Testis (tissue), 3 donors: ENCODE measurements around the gene HEG1. TPM values are rescaled to one million over a fixed set of nuclear protein-coding genes. Genes with fewer than 3 reads are reported as not detected.

Experiments
- DNase-seq: peaks from one replicate; pipeline ENCODE4 v3.0.0-alpha.2; 2019
- H3K27ac ChIP-seq, 2 donors: fragments of 200-600 bp; sonication (generic); one replicate each; pipeline ENCODE4 v1.5.1; 2019
- H3K27me3 ChIP-seq: fragments of 200-600 bp; sonication (generic); one replicate; pipeline ENCODE4 v1.5.1; 2019
- H3K36me3 ChIP-seq: fragments of 200-600 bp; sonication (generic); one replicate; pipeline ENCODE4 v1.5.1; 2017; ENCODE audit warnings: low read depth; ENCODE audit errors: missing control alignments
- H3K4me1 ChIP-seq: fragments of 200-600 bp; sonication (generic); one replicate; pipeline ENCODE4 v1.5.1; 2019
- H3K4me3 ChIP-seq, 2 donors: fragments of 200-600 bp; sonication (generic); one replicate each; pipeline ENCODE4 v1.5.1; 2017 to 2019
- H3K9me3 ChIP-seq: fragments of 200-600 bp; sonication (generic); one replicate; pipeline ENCODE4 v1.5.1; 2017
- CTCF ChIP-seq, 3 experiments: fragments of 450-650 bp in 2 of 3; fragments of 200-600 bp in 1 of 3; sonication (generic) in 1 of 3; IDR thresholded peaks; one replicate each; pipeline ENCODE4 v1.5.1; 2016 to 2019; ENCODE audit warnings: antibody characterized with exemption in 3 of 3, mild to moderate bottlenecking in 2 of 3, moderate library complexity in 1 of 3
- POLR2A ChIP-seq: fragments of 450-650 bp; IDR thresholded peaks from one replicate; pipeline ENCODE4 v1.6.1; 2017; ENCODE audit warnings: antibody characterized with exemption, mild to moderate bottlenecking, moderate library complexity
- WGBS, 2 donors: methylation state at CpG; one replicate each; pipeline ENCODE4 v1.1.5; 2018; 5-methylcytosine and 5-hydroxymethylcytosine counted together
- intact Hi-C: fragments of 100-400 bp; cut with DNase I; formaldehyde crosslinking; loops from one replicate; pipeline ENCODE4 v1.15.1; 2023; ENCODE audit warnings: low total_unique reads
- polyA plus RNA-seq: library from polyadenylated mRNA; stranded (reverse); fragments of 350-450 nt; fragmentation: Illumina TruSeq; extraction: RNeasy Lipid Tissue Mini Kit (QIAGEN cat#74804); gene quantifications from one replicate; pipeline ENCODE4 v1.2.3, GENCODE V29; 2014; ENCODE audit warnings: low read depth, low replicate concordance; ENCODE audit not compliant: insufficient read depth
- total RNA-seq, 2 donors: library from RNA; depleted of rRNA; stranded (reverse); fragments of >200 nt; gene quantifications; one replicate each; pipeline ENCODE4 v1.2.3, GENCODE V29; 2016

The HEG1 gene
- total and polyA plus RNA-seq, 3 donors from 2014 or later = 50.3 to 160 (median 120) TPM

GRCh38 chr3:125032100-125032643, 23.6 kb downstream of the HEG1 start:
- Histone ChIP-seq H3K36me3 (no peaks in the 10 kb centered on the region), H3K27ac (no peak overlapping the region), H3K4me1 (peaks cover 6% of the 10 kb centered on the region), H3K27me3 (no peaks in the 10 kb centered on the region), H3K9me3 (no peaks in the 10 kb centered on the region), H3K4me3 (no peak overlapping the region)
- intact Hi-C loops = no loop called here
- no peak for TF ChIP-seq CTCF (IDR thresholded peaks at IDR 0.05)
- TF ChIP-seq POLR2A = no peak
- WGBS, 2 donors = 41 to 68% methylated on average over 4 to 5 of the region's 5 CpGs
- no peak for DNase-seq

DNA sequence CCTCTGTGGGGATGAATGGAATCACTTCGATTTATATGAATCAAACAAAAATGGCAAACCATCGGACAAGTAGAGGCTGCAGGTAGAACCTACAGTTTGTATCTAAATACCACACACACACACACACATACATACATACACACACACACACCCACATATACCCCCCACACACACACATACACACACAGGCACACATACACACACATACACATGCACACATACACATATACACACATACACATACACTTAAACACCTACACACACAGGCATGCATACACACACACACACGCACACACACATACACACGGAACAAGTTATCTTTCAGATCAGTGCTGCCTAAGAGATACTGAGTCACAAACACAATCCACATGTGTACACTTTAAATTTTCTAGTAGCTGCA, 24.3 kb downstream of the HEG1 start:
- DNase-seq = no peak
- H3K9me3 ChIP-seq = no peaks in the 10 kb centered on the region
- H3K4me3 ChIP-seq = no peak overlapping the region
- intact Hi-C loops = no loop called here
- no peaks in the 10 kb centered on the region for H3K27me3 ChIP-seq
- no peak for TF ChIP-seq POLR2A
- TF ChIP-seq CTCF (IDR thresholded peaks at IDR 0.05) = no peak
- WGBS, 2 donors = 78 to 84% methylated on average over 4 of the region's 4 CpGs
- H3K27ac ChIP-seq = no peak overlapping the region
- no peaks in the 10 kb centered on the region for H3K36me3 ChIP-seq
- H3K4me1 ChIP-seq = peaks cover 6% of the 10 kb centered on the region

DNA sequence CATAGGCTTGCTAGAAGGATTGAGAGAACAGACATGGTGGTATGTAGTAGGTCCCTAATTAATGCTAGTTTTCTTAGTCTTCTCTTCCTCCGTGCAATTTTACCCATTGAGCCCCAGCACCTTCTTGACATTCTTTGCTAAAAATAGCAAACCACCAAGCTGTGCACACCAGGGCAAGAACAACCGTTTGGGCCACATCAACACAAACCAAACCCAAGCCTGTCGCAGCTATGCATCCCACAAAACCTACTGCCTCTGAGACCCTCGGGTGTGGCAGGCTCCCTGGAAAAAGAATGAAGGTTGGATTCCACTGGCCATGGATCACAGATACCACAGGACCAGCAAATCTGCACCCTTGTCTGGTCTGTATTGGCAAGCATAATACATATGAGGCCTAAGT, 27.1 kb downstream of the HEG1 start:
- WGBS, 2 donors = 87 to 100% methylated on average over 4 of the region's 4 CpGs
- H3K36me3 ChIP-seq = no peaks in the 10 kb centered on the region
- no peaks in the 10 kb centered on the region for H3K9me3 ChIP-seq
- H3K4me3 ChIP-seq = no peak overlapping the region
- TF ChIP-seq CTCF (IDR thresholded peaks at IDR 0.05) = no peak
- TF ChIP-seq POLR2A = no peak
- no peaks in the 10 kb centered on the region for H3K27me3 ChIP-seq
- intact Hi-C loops = no loop called here
- no peak overlapping the region for H3K27ac ChIP-seq
- DNase-seq = no peak
- H3K4me1 ChIP-seq = peaks cover 20% of the 10 kb centered on the region

GRCh38 chr3:125025642-125026041, 30.2 kb downstream of the HEG1 start:
- Histone ChIP-seq H3K27ac (no peak overlapping the region), H3K36me3 (no peaks in the 10 kb centered on the region), H3K4me3 (no peak overlapping the region), H3K27me3 (no peaks in the 10 kb centered on the region), H3K4me1 (peaks cover 14% of the 10 kb centered on the region), H3K9me3 (no peaks in the 10 kb centered on the region)
- intact Hi-C loops = no loop called here
- TF ChIP-seq POLR2A (no peak), CTCF (IDR thresholded peaks at IDR 0.05) (no peak)
- DNase-seq = no peak
- WGBS, 2 donors = 63 to 72% methylated on average over 2 of the region's 2 CpGs

DNA sequence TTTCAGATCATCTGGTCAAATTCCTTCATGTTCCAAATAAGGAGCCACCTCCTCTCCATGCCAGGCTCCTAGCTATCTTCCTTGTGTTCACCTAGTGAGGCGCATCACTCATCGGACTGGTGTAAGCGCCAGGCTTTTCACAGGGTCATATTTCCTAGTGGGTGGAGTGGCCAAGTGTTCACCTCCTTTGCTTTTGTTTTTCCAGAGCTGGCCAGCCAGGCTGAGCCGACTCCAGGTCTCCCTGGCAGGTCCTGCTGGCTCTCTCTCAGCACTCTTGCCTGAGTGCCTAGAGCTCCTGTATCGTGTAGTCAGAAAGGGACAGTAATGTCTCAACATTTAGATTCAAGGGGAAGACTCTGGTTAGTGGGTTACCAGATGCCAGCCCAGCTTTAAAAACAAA, 31.0 kb downstream of the HEG1 start:
- 54 to 64% methylated on average over 5 of the region's 5 CpGs for WGBS, 2 donors
- intact Hi-C loops = no loop called here
- DNase-seq = no peak
- H3K4me1 ChIP-seq = peaks cover 14% of the 10 kb centered on the region
- no peaks in the 10 kb centered on the region for H3K36me3 ChIP-seq
- H3K27me3 ChIP-seq = no peaks in the 10 kb centered on the region
- H3K4me3 ChIP-seq = no peak overlapping the region
- no peaks in the 10 kb centered on the region for H3K9me3 ChIP-seq
- TF ChIP-seq CTCF (IDR thresholded peaks at IDR 0.05) (no peak), POLR2A (no peak)
- no peak overlapping the region for H3K27ac ChIP-seq
